ENCODE results near the gene ZNF33B. TPM values are rescaled to one million over a fixed set of nuclear protein-coding genes. Genes with fewer than 3 reads are reported as not detected.
"Not testable (repeated sequence)": the region's sequence is repeated elsewhere in the genome, so short reads cannot be mapped to it uniquely, and the experiment has no call there.

The ZNF33B gene
- 10 to 100 TPM; 37.8 to 47.6 (median 43.3) TPM for total RNA-seq

- intact Hi-C loops (cut with DNase I) = no loop called here
- 0 to 1% methylated on average over 28 to 46 of the region's 62 CpGs for WGBS, 2 donors
- H3K27ac ChIP-seq = peak within 1 kb of the TSS; percentile 90 to 98 (median 93)
- peak within 1 kb of the TSS; percentile 30 to 87 (median 84) for H3K4me3 ChIP-seq (replicated peaks in 1 of 3)
- no peaks in the 10 kb centered on the region for H3K27me3 ChIP-seq
- peak in 1 of 2 donors; percentile 89 for TF ChIP-seq POLR2A (IDR thresholded peaks at IDR 0.05)
- TF ChIP-seq CTCF (IDR thresholded peaks at IDR 0.05) = peak in 1 of 6 experiments; percentile 7
- no peaks in the 10 kb centered on the region for H3K9me3 ChIP-seq
- DNase-seq = peak; percentile 96 to 97
- no peaks in the 10 kb centered on the region for H3K36me3 ChIP-seq
- peaks cover 0 to 10% of the 10 kb centered on the region in 2 donors for H3K4me1 ChIP-seq
Observed at GRCh38 chr10:42638055-42638820, at the start of gene ZNF33B. Gene ZNF33B (minus strand): TSS chr10:42638570. CDS start chr10:42636928, 1,642 bp downstream.

GRCh38 chr10:42684517-42684916 lies 46.1 kb upstream of the ZNF33B start:
- Histone ChIP-seq H3K27me3 (no peaks in the 10 kb centered on the region), H3K36me3 (no peaks in the 10 kb centered on the region), H3K27ac (no peak overlapping the region), H3K4me1 (no peaks in the 10 kb centered on the region), H3K4me3 (replicated peaks in 1 of 3) (no peak overlapping the region), H3K9me3 (no peaks in the 10 kb centered on the region)
- intact Hi-C loops (cut with DNase I) = no loop called here
- no peak for TF ChIP-seq POLR2A (IDR thresholded peaks at IDR 0.05)
- no peak for TF ChIP-seq CTCF (IDR thresholded peaks at IDR 0.05)
- WGBS, 2 donors = 78 to 81% methylated on average over 2 of the region's 2 CpGs
- no peak for DNase-seq

DNA sequence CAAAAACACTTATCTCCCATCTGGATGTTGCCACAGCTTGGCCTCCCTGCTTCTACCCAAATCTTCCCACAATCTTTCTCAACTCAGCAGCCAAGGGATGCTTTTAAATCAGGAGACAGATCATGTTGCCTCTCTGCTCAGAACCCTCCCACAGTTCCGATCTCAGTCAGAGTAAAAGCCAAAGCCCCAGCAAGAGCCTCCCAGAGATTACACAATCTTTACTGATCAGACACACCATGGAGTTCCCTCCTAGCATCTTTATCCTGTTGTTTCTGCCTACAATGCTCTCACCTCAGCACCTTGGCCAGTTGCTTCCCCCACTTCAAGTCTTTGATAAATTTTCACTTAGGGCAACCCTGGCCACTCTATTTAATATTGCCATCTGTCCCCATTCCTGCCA lies 41.9 kb upstream of the ZNF33B start:
- Histone ChIP-seq H3K27me3 (no peaks in the 10 kb centered on the region), H3K4me3 (replicated peaks in 1 of 3) (no peak overlapping the region), H3K4me1 (no peaks in the 10 kb centered on the region), H3K36me3 (no peaks in the 10 kb centered on the region), H3K9me3 (no peaks in the 10 kb centered on the region), H3K27ac (no peak overlapping the region)
- DNase-seq = no peak
- WGBS, 2 donors = 88 to 96% methylated on average over 1 of the region's 1 CpG
- intact Hi-C loops (cut with DNase I) = no loop called here
- TF ChIP-seq POLR2A (IDR thresholded peaks at IDR 0.05) (no peak), CTCF (IDR thresholded peaks at IDR 0.05) (no peak)

DNA sequence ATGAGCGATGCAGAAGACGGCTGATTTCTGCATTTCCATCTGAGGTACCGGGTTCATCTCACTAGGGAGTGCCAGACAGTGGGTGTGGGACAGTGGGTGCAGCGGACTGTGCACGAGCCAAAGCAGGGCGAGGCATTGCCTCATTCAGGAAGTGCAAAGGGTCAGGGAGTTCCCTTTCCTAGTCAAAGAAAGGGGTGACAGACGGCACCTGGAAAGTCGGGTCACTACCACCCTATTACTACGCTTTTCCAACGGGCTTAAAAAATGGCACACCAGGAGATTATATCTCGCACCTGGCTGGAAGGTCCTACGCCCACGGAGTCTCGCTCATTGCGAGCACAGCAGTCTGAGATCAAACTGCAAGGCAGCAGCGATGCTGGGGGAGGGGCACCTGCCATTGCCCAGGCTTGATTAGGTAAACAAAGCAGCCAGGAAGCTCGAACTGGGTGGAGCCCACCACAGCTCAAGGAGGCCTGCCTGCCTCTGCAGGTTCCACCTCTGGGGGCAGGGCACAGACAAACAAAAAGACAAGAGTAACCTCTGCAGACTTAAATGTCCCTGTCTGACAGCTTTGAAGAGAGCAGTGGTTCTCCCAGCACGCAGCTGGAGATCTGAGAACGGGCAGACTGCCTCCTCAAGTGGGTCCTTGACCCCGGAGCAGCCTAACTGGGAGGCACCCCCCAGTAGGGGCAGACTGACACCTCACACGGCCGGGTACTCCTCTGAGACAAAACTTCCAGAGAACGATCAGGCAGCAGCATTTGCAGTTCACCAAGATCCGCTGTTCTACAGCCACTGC lies 27.0 kb upstream of the ZNF33B start:
- H3K36me3 ChIP-seq; intact Hi-C loops (cut with DNase I); H3K4me1 ChIP-seq; H3K27ac ChIP-seq; H3K9me3 ChIP-seq; DNase-seq; H3K27me3 ChIP-seq; H3K4me3 ChIP-seq (replicated peaks in 1 of 3): not testable (repeated sequence)
- 84 to 87% methylated on average over 18 to 24 of the region's 24 CpGs for WGBS, 2 donors

DNA sequence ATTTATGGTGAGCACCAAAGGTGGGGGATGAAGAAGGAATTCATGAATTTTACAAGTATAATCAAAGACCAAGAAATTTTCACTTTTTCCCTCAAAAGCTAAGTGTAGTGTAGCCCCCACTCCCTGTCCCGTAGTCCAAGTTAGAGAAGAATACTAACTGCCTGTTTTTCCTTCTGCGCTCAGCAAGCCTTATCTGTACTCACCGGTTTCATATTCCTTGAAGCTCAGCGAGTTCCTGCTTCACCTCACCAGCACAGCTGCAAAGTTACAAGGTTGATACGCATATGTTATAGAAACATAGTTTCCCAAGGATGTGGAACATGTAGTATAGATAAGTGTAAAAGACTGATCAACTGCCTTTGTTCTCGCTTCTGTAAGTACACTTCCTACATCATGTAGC lies 16.0 kb upstream of the ZNF33B start:
- DNase-seq = no peak
- TF ChIP-seq CTCF (IDR thresholded peaks at IDR 0.05) (no peak), POLR2A (IDR thresholded peaks at IDR 0.05) (no peak)
- intact Hi-C loops (cut with DNase I) = no loop called here

More for the DNA sequence above, 16.0 kb upstream of the ZNF33B start:
- Histone ChIP-seq H3K27me3 (no peaks in the 10 kb centered on the region), H3K27ac (no peak overlapping the region), H3K9me3 (no peaks in the 10 kb centered on the region), H3K36me3 (no peaks in the 10 kb centered on the region), H3K4me3 (replicated peaks in 1 of 3) (no peak overlapping the region), H3K4me1 (no peaks in the 10 kb centered on the region)
- 89 to 96% methylated on average over 6 of the region's 6 CpGs for WGBS, 2 donors

Data from thyroid gland (tissue), 4 donors.